ENCODE data around the gene SDK1.

GRCh38 chr7:3787717-3788264 is 486.7 kb downstream of the SDK1 start:
- TF ChIP-seq FOXK2 (IDR thresholded peaks at IDR 0.05) (no peak), SP1 (IDR thresholded peaks at IDR 0.05) (no peak), ARNT (IDR thresholded peaks at IDR 0.05) (no peak), BHLHE40 (IDR thresholded peaks at IDR 0.05; ENCODE audit: borderline replicate concordance) (no peak), PKNOX1 (IDR thresholded peaks at IDR 0.05) (no peak), FOXM1 (IDR thresholded peaks at IDR 0.05; ENCODE audit: borderline replicate concordance) (no peak), TARDBP (IDR thresholded peaks at IDR 0.05) (no peak), ELF4 (IDR thresholded peaks at IDR 0.05) (no peak), SUZ12 (IDR thresholded peaks at IDR 0.05) (no peak), ZNF384 (IDR thresholded peaks at IDR 0.05) (no peak), CTBP1 (IDR thresholded peaks at IDR 0.05; ENCODE audit: borderline replicate concordance) (no peak), FOXA1 (IDR thresholded peaks at IDR 0.05) (no peak)
